ENCODE data around the gene SEC23IP.

The SEC23IP gene

GRCh38 chr10:119910689-119911088 is 18.2 kb downstream of the SEC23IP start:
- Histone ChIP-seq H3K4me3 (ENCODE audit: low read depth, low read length) (no peak overlapping the region), H3K36me3 (ENCODE audit: control insufficient read depth, insufficient read depth, low read length) (peaks cover 13% of the 10 kb centered on the region), H3K4me1 (ENCODE audit: control insufficient read depth, insufficient read depth, low read length) (no peaks in the 10 kb centered on the region), H3K9ac (ENCODE audit: low read depth, low read length) (no peak overlapping the region), H3K9me3 (ENCODE audit: control insufficient read depth, insufficient read depth, low read length) (no peaks in the 10 kb centered on the region), H3K27me3 (ENCODE audit: control insufficient read depth, insufficient read depth, low read length) (no peaks in the 10 kb centered on the region)

GRCh38 chr10:119917777-119918176 is 25.2 kb downstream of the SEC23IP start:
- H3K9ac ChIP-seq (ENCODE audit: low read depth, low read length), result no peak overlapping the region
- H3K27me3 ChIP-seq (ENCODE audit: control insufficient read depth, insufficient read depth, low read length), result no peaks in the 10 kb centered on the region
- H3K4me1 ChIP-seq (ENCODE audit: control insufficient read depth, insufficient read depth, low read length), result no peaks in the 10 kb centered on the region
- no peak overlapping the region for H3K4me3 ChIP-seq (ENCODE audit: low read depth, low read length)
- peaks cover 25% of the 10 kb centered on the region for H3K36me3 ChIP-seq (ENCODE audit: control insufficient read depth, insufficient read depth, low read length)
- no peaks in the 10 kb centered on the region for H3K9me3 ChIP-seq (ENCODE audit: control insufficient read depth, insufficient read depth, low read length)

- H3K9ac ChIP-seq (ENCODE audit: low read depth, low read length), result no peak overlapping the region
- peaks cover 23% of the 10 kb centered on the region for H3K36me3 ChIP-seq (ENCODE audit: control insufficient read depth, insufficient read depth, low read length)
- no peak overlapping the region for H3K4me3 ChIP-seq (ENCODE audit: low read depth, low read length)
- no peaks in the 10 kb centered on the region for H3K27me3 ChIP-seq (ENCODE audit: control insufficient read depth, insufficient read depth, low read length)
- no peaks in the 10 kb centered on the region for H3K4me1 ChIP-seq (ENCODE audit: control insufficient read depth, insufficient read depth, low read length)
- no peaks in the 10 kb centered on the region for H3K9me3 ChIP-seq (ENCODE audit: control insufficient read depth, insufficient read depth, low read length)
These were observed 26.7 kb downstream of the SEC23IP start for GRCh38 chr10:119919271-119919670.

- no peaks in the 10 kb centered on the region for H3K4me1 ChIP-seq (ENCODE audit: control insufficient read depth, insufficient read depth, low read length)
- H3K36me3 ChIP-seq (ENCODE audit: control insufficient read depth, insufficient read depth, low read length), result peaks cover 25% of the 10 kb centered on the region
- no peaks in the 10 kb centered on the region for H3K9me3 ChIP-seq (ENCODE audit: control insufficient read depth, insufficient read depth, low read length)
- H3K4me3 ChIP-seq (ENCODE audit: low read depth, low read length), result no peak overlapping the region
- H3K9ac ChIP-seq (ENCODE audit: low read depth, low read length), result no peak overlapping the region
- H3K27me3 ChIP-seq (ENCODE audit: control insufficient read depth, insufficient read depth, low read length), result no peaks in the 10 kb centered on the region
These were observed 27.3 kb downstream of the SEC23IP start for GRCh38 chr10:119919826-119920225.

- Histone ChIP-seq H3K27me3 (ENCODE audit: control insufficient read depth, insufficient read depth, low read length) (no peaks in the 10 kb centered on the region), H3K9ac (ENCODE audit: low read depth, low read length) (no peak overlapping the region), H3K4me3 (ENCODE audit: low read depth, low read length) (no peak overlapping the region), H3K9me3 (ENCODE audit: control insufficient read depth, insufficient read depth, low read length) (no peaks in the 10 kb centered on the region), H3K36me3 (ENCODE audit: control insufficient read depth, insufficient read depth, low read length) (peaks cover 25% of the 10 kb centered on the region), H3K4me1 (ENCODE audit: control insufficient read depth, insufficient read depth, low read length) (no peaks in the 10 kb centered on the region)
These were observed 35.9 kb downstream of the SEC23IP start for GRCh38 chr10:119928411-119928810.

GRCh38 chr10:119931871-119932270 is 39.3 kb downstream of the SEC23IP start:
- H3K27me3 ChIP-seq (ENCODE audit: control insufficient read depth, insufficient read depth, low read length), result no peaks in the 10 kb centered on the region
- H3K4me3 ChIP-seq (ENCODE audit: low read depth, low read length), result no peak overlapping the region
- no peaks in the 10 kb centered on the region for H3K4me1 ChIP-seq (ENCODE audit: control insufficient read depth, insufficient read depth, low read length)
- peaks cover 26% of the 10 kb centered on the region for H3K36me3 ChIP-seq (ENCODE audit: control insufficient read depth, insufficient read depth, low read length)
- H3K9ac ChIP-seq (ENCODE audit: low read depth, low read length), result no peak overlapping the region
- no peaks in the 10 kb centered on the region for H3K9me3 ChIP-seq (ENCODE audit: control insufficient read depth, insufficient read depth, low read length)

- no peak overlapping the region for H3K9ac ChIP-seq (ENCODE audit: low read depth, low read length)
- peaks cover 22% of the 10 kb centered on the region for H3K36me3 ChIP-seq (ENCODE audit: control insufficient read depth, insufficient read depth, low read length)
- no peak overlapping the region for H3K4me3 ChIP-seq (ENCODE audit: low read depth, low read length)
- H3K9me3 ChIP-seq (ENCODE audit: control insufficient read depth, insufficient read depth, low read length), result no peaks in the 10 kb centered on the region
- H3K27me3 ChIP-seq (ENCODE audit: control insufficient read depth, insufficient read depth, low read length), result no peaks in the 10 kb centered on the region
- no peaks in the 10 kb centered on the region for H3K4me1 ChIP-seq (ENCODE audit: control insufficient read depth, insufficient read depth, low read length)
These were observed 40.1 kb downstream of the SEC23IP start for GRCh38 chr10:119932631-119933030.

- Histone ChIP-seq H3K4me1 (ENCODE audit: control insufficient read depth, insufficient read depth, low read length) (no peaks in the 10 kb centered on the region), H3K36me3 (ENCODE audit: control insufficient read depth, insufficient read depth, low read length) (peaks cover 21% of the 10 kb centered on the region), H3K27me3 (ENCODE audit: control insufficient read depth, insufficient read depth, low read length) (no peaks in the 10 kb centered on the region), H3K4me3 (ENCODE audit: low read depth, low read length) (no peak overlapping the region), H3K9ac (ENCODE audit: low read depth, low read length) (no peak overlapping the region), H3K9me3 (ENCODE audit: control insufficient read depth, insufficient read depth, low read length) (no peaks in the 10 kb centered on the region)
These were observed 40.6 kb downstream of the SEC23IP start for GRCh38 chr10:119933179-119933578.

GRCh38 chr10:119940487-119940886 is 48.0 kb downstream of the SEC23IP start:
- H3K36me3 ChIP-seq (ENCODE audit: control insufficient read depth, insufficient read depth, low read length), result peaks cover 9% of the 10 kb centered on the region
- H3K9ac ChIP-seq (ENCODE audit: low read depth, low read length), result no peak overlapping the region

GRCh38 chr10:119942973-119943372 is 50.4 kb downstream of the SEC23IP start:
- no peaks in the 10 kb centered on the region for H3K27me3 ChIP-seq (ENCODE audit: control insufficient read depth, insufficient read depth, low read length)
- H3K4me3 ChIP-seq (ENCODE audit: low read depth, low read length), result no peak overlapping the region
- peaks cover 7% of the 10 kb centered on the region for H3K36me3 ChIP-seq (ENCODE audit: control insufficient read depth, insufficient read depth, low read length)
- no peaks in the 10 kb centered on the region for H3K4me1 ChIP-seq (ENCODE audit: control insufficient read depth, insufficient read depth, low read length)
- H3K9me3 ChIP-seq (ENCODE audit: control insufficient read depth, insufficient read depth, low read length), result no peaks in the 10 kb centered on the region
- H3K9ac ChIP-seq (ENCODE audit: low read depth, low read length), result no peak overlapping the region

More at GRCh38 chr10:119940487-119940886, 48.0 kb downstream of the SEC23IP start:
- Histone ChIP-seq H3K4me3 (ENCODE audit: low read depth, low read length) (no peak overlapping the region), H3K4me1 (ENCODE audit: control insufficient read depth, insufficient read depth, low read length) (no peaks in the 10 kb centered on the region), H3K9me3 (ENCODE audit: control insufficient read depth, insufficient read depth, low read length) (no peaks in the 10 kb centered on the region), H3K27me3 (ENCODE audit: control insufficient read depth, insufficient read depth, low read length) (no peaks in the 10 kb centered on the region)

- no peak overlapping the region for H3K4me3 ChIP-seq (ENCODE audit: low read depth, low read length)
- peaks cover 7% of the 10 kb centered on the region for H3K36me3 ChIP-seq (ENCODE audit: control insufficient read depth, insufficient read depth, low read length)
- H3K4me1 ChIP-seq (ENCODE audit: control insufficient read depth, insufficient read depth, low read length), result no peaks in the 10 kb centered on the region
- H3K27me3 ChIP-seq (ENCODE audit: control insufficient read depth, insufficient read depth, low read length), result no peaks in the 10 kb centered on the region
- H3K9ac ChIP-seq (ENCODE audit: low read depth, low read length), result no peak overlapping the region
- H3K9me3 ChIP-seq (ENCODE audit: control insufficient read depth, insufficient read depth, low read length), result no peaks in the 10 kb centered on the region
These were observed 53.3 kb downstream of the SEC23IP start for GRCh38 chr10:119945805-119946204.

GRCh38 chr10:119947300-119947699 is 54.8 kb downstream of the SEC23IP start:
- Histone ChIP-seq H3K4me3 (ENCODE audit: low read depth, low read length) (no peak overlapping the region), H3K36me3 (ENCODE audit: control insufficient read depth, insufficient read depth, low read length) (peaks cover 5% of the 10 kb centered on the region), H3K9ac (ENCODE audit: low read depth, low read length) (no peak overlapping the region), H3K4me1 (ENCODE audit: control insufficient read depth, insufficient read depth, low read length) (no peaks in the 10 kb centered on the region), H3K9me3 (ENCODE audit: control insufficient read depth, insufficient read depth, low read length) (no peaks in the 10 kb centered on the region), H3K27me3 (ENCODE audit: control insufficient read depth, insufficient read depth, low read length) (no peaks in the 10 kb centered on the region)

GRCh38 chr10:119957451-119957850 is 64.9 kb downstream of the SEC23IP start:
- no peaks in the 10 kb centered on the region for H3K36me3 ChIP-seq (ENCODE audit: control insufficient read depth, insufficient read depth, low read length)
- H3K27me3 ChIP-seq (ENCODE audit: control insufficient read depth, insufficient read depth, low read length), result no peaks in the 10 kb centered on the region
- no peak overlapping the region for H3K9ac ChIP-seq (ENCODE audit: low read depth, low read length)
- H3K4me1 ChIP-seq (ENCODE audit: control insufficient read depth, insufficient read depth, low read length), result no peaks in the 10 kb centered on the region
- no peaks in the 10 kb centered on the region for H3K9me3 ChIP-seq (ENCODE audit: control insufficient read depth, insufficient read depth, low read length)
- no peak overlapping the region for H3K4me3 ChIP-seq (ENCODE audit: low read depth, low read length)

All from iPS-15b (cell line).